K562 (cell line): ENCODE data around the gene CCDC136. TPM values are rescaled to one million over a fixed set of nuclear protein-coding genes. Genes with fewer than 3 reads are reported as not detected.

Experiments
- ATAC-seq: fragments of 200-7000 bp; cut with Tn5 transposase; 3 replicates; pipeline ENCODE4 v1.9.1; 2020; ENCODE audit warnings: moderate library complexity
- BruUV-seq: library from RNA; stranded (reverse); fragments of 400-500 nt; replicated peaks from 2 replicates; lab custom pipeline; 2021; lab: Mats Ljungman, UMichigan
- CTCF ChIA-PET: fragments of 300-600 bp; formaldehyde crosslinking; extraction: SDS; loops from one replicate; lab custom pipeline; 2021; ENCODE audit warnings: low intra/inter-chr PET ratio; lab: Yijun Ruan, JAX
- POLR2A ChIA-PET: fragments of 300-600, 350-650 bp; sonication (Branson Sonifier 250); formaldehyde crosslinking; extraction: SDS; loops from one replicate; lab custom pipeline; 2021; ENCODE audit warnings: antibody characterized with exemption, inconsistent platforms; lab: Yijun Ruan, JAX
- DNase-seq, 4 experiments: peaks; one replicate each; pipeline versions ENCODE4 v3.0.0 to v3.0.0-alpha.2; 2011 to 2018; ENCODE audit warnings: low spot score in 3 of 4, mixed read lengths in 3 of 4; ENCODE audit errors: extremely low read depth in 1 of 4
- FAIRE-seq: peaks from 2 replicates; lab custom pipeline; 2011; peaks lifted over from hg19 to GRCh38; lab: Jason Lieb, UNC
- H2AFZ ChIP-seq: 2 replicates; pipeline ENCODE4 v1.6.0; 2011; ENCODE audit warnings: low read depth, low read length, control low read depth, inconsistent platforms
- H3K27ac ChIP-seq: fragments of 200-600 bp; 3 replicates; pipeline ENCODE4 v1.8.0; 2011; ENCODE audit warnings: low read depth, mild to moderate bottlenecking, control low read depth, inconsistent platforms, low read length, moderate library complexity, mixed read lengths; ENCODE audit errors: extremely low read depth
- H3K27me3 ChIP-seq, 2 experiments: fragments of 300-600 bp in 1 of 2; 2 replicates in 1 of 2; 3 replicates in 1 of 2; pipeline versions ENCODE4 v1.6.0 to v1.8.0; 2011; ENCODE audit warnings: inconsistent platforms in 2 of 2, low read length in 2 of 2, mild to moderate bottlenecking in 1 of 2, mixed read lengths in 1 of 2, moderate library complexity in 1 of 2; ENCODE audit not compliant: control insufficient read depth in 2 of 2, insufficient read depth in 2 of 2
- H3K36me3 ChIP-seq: fragments of 300-600 bp; 3 replicates; pipeline ENCODE4 v1.8.0; 2011; ENCODE audit warnings: mild to moderate bottlenecking, low read length, inconsistent platforms; ENCODE audit not compliant: control insufficient read depth, insufficient read depth
- H3K4me1 ChIP-seq, 2 experiments: fragments of 200-600 bp in 1 of 2; replicated peaks in 1 of 2; 2 replicates in 1 of 2; 3 replicates in 1 of 2; pipeline versions ENCODE4 v1.5.1 to v1.8.0; 2011; ENCODE audit warnings: inconsistent platforms in 2 of 2, low read length in 2 of 2, mild to moderate bottlenecking in 1 of 2, mixed read lengths in 1 of 2, moderate library complexity in 1 of 2; ENCODE audit not compliant: control insufficient read depth in 2 of 2, insufficient read depth in 2 of 2
- H3K4me2 ChIP-seq: 2 replicates; pipeline ENCODE4 v1.6.1; 2011; ENCODE audit warnings: low read length, control low read depth, inconsistent platforms, mixed read lengths; ENCODE audit not compliant: insufficient read depth
- H3K4me3 ChIP-seq: fragments of 200-600 bp; sonication (generic), shearing (Covaris generic); 2 replicates; pipeline ENCODE4 v1.5.1; 2016; ENCODE audit warnings: control low read depth, inconsistent platforms
- H3K79me2 ChIP-seq: fragments of 200-600 bp; 3 replicates; pipeline ENCODE4 v1.8.0; 2011; ENCODE audit warnings: low read length, inconsistent platforms; ENCODE audit not compliant: control insufficient read depth, insufficient read depth
- H3K9ac ChIP-seq, 2 experiments: 2 replicates each; pipeline versions ENCODE4 v1.6.0 to v1.6.1; 2011; ENCODE audit warnings: low read depth in 2 of 2, low read length in 2 of 2, control low read depth in 1 of 2, inconsistent platforms in 1 of 2, mild to moderate bottlenecking in 1 of 2, mixed read lengths in 1 of 2; ENCODE audit not compliant: insufficient read depth in 1 of 2
- H3K9me1 ChIP-seq: one replicate; pipeline ENCODE4 v1.6.0; 2011; ENCODE audit warnings: inconsistent platforms, mild to moderate bottlenecking, low read length, moderate library complexity; ENCODE audit not compliant: control insufficient read depth, insufficient read depth
- H3K9me3 ChIP-seq: replicated peaks from 2 replicates; pipeline ENCODE4 v1.5.1; 2011; ENCODE audit warnings: low read depth, low read length, inconsistent platforms; ENCODE audit not compliant: control insufficient read depth, insufficient read depth
- H4K20me1 ChIP-seq: replicated peaks from 2 replicates; pipeline ENCODE4 v1.6.1; 2011; ENCODE audit warnings: low read length, inconsistent platforms, mixed read lengths; ENCODE audit not compliant: control insufficient read depth, insufficient read depth
- GATAD2B ChIP-seq: fragments of 450-650 bp; IDR thresholded peaks from 2 replicates; pipeline ENCODE4 v1.6.1; 2017; ENCODE audit warnings: mild to moderate bottlenecking, borderline replicate concordance
- MCM3 ChIP-seq: fragments of 450-650 bp; IDR thresholded peaks from 2 replicates; pipeline ENCODE4 v1.6.1; 2016
- WGBS: fragments of 100-300 bp; shearing (Covaris generic); methylation state at CpG from one replicate; pipeline ENCODE4 v1.1.6; 2016; ENCODE audit warnings: low coverage, mixed read lengths; ENCODE audit not compliant: insufficient coverage; ENCODE audit errors: missing lambda C conversion rate; 5-methylcytosine and 5-hydroxymethylcytosine counted together
- in situ Hi-C: fragments of 300-500 bp; cut with MboI; formaldehyde crosslinking; loops from 4 replicates; pipeline ENCODE4 v1.15.0; 2018; ENCODE audit warnings: inconsistent platforms, mixed read lengths
- intact Hi-C: fragments of 100-400 bp; cut with micrococcal nuclease; formaldehyde crosslinking; loops from 2 replicates; pipeline ENCODE4 v1.14.2; 2022
- polyA plus RNA-seq, 8 experiments: library from polyadenylated mRNA; depleted of rRNA in 4 of 8; stranded (reverse) in 5 of 8; unstranded in 3 of 8; fragments of >200 nt; fragmentation: Nextera tagmentation in 2 of 8; fragmentation: Illumina TruSeq in 1 of 8; extraction: Ambion mirVana in 2 of 8; extraction: Trizol in 1 of 8; gene quantifications; 2 replicates each; pipeline versions ENCODE4 v1.2.1 to v1.2.3, GENCODE V29; 2011 to 2014; ENCODE audit warnings: inconsistent platforms in 1 of 8, missing spikeins in 1 of 8
- total RNA-seq, 7 experiments: library from RNA; depleted of rRNA in 6 of 7; stranded (reverse); fragments of >200 nt in 6 of 7; fragmentation: Illumina TruSeq in 2 of 7; extraction: Trizol in 2 of 7; gene quantifications; 2 replicates each; pipeline versions ENCODE4 v1.2.1 to v1.2.3, GENCODE V29; 2011 to 2021; ENCODE audit warnings: low replicate concordance in 1 of 7
- TF ChIP-seq, protein P1 (sequence below): fragments of 450-650 bp; conservative IDR thresholded peaks from 2 replicates; pipeline ENCODE4 v1.6.1; 2016; ENCODE audit warnings: missing genetic modification characterization, low read depth, mild to moderate bottlenecking, missing compliant biosample characterization, moderate library complexity
- TF ChIP-seq, protein P2 (sequence below): fragments of 200-800 bp; sonication (Bioruptor generic); IDR thresholded peaks from 2 replicates; pipeline ENCODE4 v1.6.1; 2017; ENCODE audit warnings: missing genetic modification characterization, missing compliant biosample characterization
- TF ChIP-seq, protein P3 (sequence below): fragments of 250-450 bp; sonication (Bioruptor Pico); IDR thresholded peaks from 2 replicates; pipeline ENCODE4 v1.8.0; 2022; ENCODE audit warnings: moderate library complexity, mild to moderate bottlenecking, inconsistent platforms
- TF ChIP-seq, protein P4 (sequence below), 2 experiments: fragments of 200-800 bp in 1 of 2; sonication (Bioruptor generic) in 1 of 2; sonication (generic) in 1 of 2; formaldehyde crosslinking in 1 of 2; IDR thresholded peaks in 1 of 2; conservative IDR thresholded peaks in 1 of 2; 2 replicates each; pipeline versions ENCODE4 v1.5.0 to v1.6.1; 2016 to 2020; ENCODE audit warnings: missing compliant biosample characterization in 1 of 2, missing genetic modification characterization in 1 of 2, missing genetic modification reagents in 1 of 2
- TF ChIP-seq, protein P5 (sequence below): sonication (generic); formaldehyde crosslinking; IDR thresholded peaks from 2 replicates; pipeline ENCODE4 v1.8.0; 2022; ENCODE audit warnings: missing genetic modification reagents, mild to moderate bottlenecking, borderline replicate concordance
- TF ChIP-seq, protein P6 (sequence below): fragments of 450-650 bp; IDR thresholded peaks from 2 replicates; pipeline ENCODE4 v1.6.1; 2016; ENCODE audit warnings: mild to moderate bottlenecking

Gene CCDC136
- total and polyA plus RNA-seq, 9 of the 15 experiments (the other 6 are each of a cell fraction or from before 2014, with no cell fraction given), result 2.4 to 40.8 (median 26.5) TPM

DNA sequence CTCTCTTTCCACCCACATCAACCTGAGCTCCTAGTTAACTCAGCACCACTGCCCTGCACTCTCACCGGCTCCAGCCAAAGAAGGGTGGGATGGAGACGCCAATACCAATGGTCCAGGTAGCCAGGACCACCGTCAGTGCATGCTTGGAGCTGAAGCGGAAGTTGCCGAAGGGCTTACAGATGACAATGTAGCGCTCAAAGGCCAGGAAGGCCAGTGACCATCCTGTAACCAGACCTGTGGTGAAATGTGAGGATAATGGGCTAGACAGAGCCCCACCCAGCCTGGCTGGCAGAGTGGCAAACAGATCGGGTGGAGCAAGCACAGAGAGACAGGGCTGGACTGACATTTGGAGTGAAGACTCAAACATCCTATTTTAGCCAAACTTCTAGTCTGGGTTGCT is 16.8 kb upstream of the CCDC136 start:
- no peaks in the 10 kb centered on the region for H3K79me2 ChIP-seq
- intact Hi-C loops, result no loop called here
- no peaks in the 10 kb centered on the region for H3K27me3 ChIP-seq
- H3K9me3 ChIP-seq, result no peaks in the 10 kb centered on the region
- ChIA-PET POLR2A (interaction anchor here (0.8 to 3.2 kb wide), 8 partner anchors 9 to 95 kb away, joined by 3 to 29 read pairs (median 5); partner anchors contain the start of gene CALU), CTCF (no interaction called here)
- H4K20me1 ChIP-seq, result no peaks in the 10 kb centered on the region
- no peak overlapping the region for H3K4me2 ChIP-seq
- H3K4me1 ChIP-seq, result peaks cover 0 to 4% of the 10 kb centered on the region in 2 experiments; a peak in 2 of 5 replicates
- H3K4me3 ChIP-seq, result no peak overlapping the region
- H3K9ac ChIP-seq, result no peak overlapping the region
- H3K36me3 ChIP-seq, result peaks cover 39% of the 10 kb centered on the region
- H2AFZ ChIP-seq, result no peak overlapping the region
- BruUV-seq, result no TSS peak
- H3K27ac ChIP-seq, result no peak overlapping the region
- ATAC-seq (peak; percentile 11), FAIRE-seq (no peak), DNase-seq (no peak)
- in situ Hi-C loops, result no loop called here
- WGBS, result 87% methylated on average over 7 of the region's 7 CpGs
- H3K9me1 ChIP-seq, result no peaks in the 10 kb centered on the region
- TF ChIP-seq, protein P1, sequence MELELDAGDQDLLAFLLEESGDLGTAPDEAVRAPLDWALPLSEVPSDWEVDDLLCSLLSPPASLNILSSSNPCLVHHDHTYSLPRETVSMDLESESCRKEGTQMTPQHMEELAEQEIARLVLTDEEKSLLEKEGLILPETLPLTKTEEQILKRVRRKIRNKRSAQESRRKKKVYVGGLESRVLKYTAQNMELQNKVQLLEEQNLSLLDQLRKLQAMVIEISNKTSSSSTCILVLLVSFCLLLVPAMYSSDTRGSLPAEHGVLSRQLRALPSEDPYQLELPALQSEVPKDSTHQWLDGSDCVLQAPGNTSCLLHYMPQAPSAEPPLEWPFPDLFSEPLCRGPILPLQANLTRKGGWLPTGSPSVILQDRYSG, result no peak
- TF ChIP-seq, protein P2, sequence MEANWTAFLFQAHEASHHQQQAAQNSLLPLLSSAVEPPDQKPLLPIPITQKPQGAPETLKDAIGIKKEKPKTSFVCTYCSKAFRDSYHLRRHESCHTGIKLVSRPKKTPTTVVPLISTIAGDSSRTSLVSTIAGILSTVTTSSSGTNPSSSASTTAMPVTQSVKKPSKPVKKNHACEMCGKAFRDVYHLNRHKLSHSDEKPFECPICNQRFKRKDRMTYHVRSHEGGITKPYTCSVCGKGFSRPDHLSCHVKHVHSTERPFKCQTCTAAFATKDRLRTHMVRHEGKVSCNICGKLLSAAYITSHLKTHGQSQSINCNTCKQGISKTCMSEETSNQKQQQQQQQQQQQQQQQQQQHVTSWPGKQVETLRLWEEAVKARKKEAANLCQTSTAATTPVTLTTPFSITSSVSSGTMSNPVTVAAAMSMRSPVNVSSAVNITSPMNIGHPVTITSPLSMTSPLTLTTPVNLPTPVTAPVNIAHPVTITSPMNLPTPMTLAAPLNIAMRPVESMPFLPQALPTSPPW (CRISPR knock-in tag), result no peak
- TF ChIP-seq, protein P3, sequence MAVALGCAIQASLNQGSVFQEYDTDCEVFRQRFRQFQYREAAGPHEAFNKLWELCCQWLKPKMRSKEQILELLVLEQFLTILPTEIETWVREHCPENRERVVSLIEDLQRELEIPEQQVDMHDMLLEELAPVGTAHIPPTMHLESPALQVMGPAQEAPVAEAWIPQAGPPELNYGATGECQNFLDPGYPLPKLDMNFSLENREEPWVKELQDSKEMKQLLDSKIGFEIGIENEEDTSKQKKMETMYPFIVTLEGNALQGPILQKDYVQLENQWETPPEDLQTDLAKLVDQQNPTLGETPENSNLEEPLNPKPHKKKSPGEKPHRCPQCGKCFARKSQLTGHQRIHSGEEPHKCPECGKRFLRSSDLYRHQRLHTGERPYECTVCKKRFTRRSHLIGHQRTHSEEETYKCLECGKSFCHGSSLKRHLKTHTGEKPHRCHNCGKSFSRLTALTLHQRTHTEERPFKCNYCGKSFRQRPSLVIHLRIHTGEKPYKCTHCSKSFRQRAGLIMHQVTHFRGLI (CRISPR knock-in tag), result no peak
- no peak for TF ChIP-seq GATAD2B
- TF ChIP-seq MCM3, result no peak
- TF ChIP-seq, protein P4, sequence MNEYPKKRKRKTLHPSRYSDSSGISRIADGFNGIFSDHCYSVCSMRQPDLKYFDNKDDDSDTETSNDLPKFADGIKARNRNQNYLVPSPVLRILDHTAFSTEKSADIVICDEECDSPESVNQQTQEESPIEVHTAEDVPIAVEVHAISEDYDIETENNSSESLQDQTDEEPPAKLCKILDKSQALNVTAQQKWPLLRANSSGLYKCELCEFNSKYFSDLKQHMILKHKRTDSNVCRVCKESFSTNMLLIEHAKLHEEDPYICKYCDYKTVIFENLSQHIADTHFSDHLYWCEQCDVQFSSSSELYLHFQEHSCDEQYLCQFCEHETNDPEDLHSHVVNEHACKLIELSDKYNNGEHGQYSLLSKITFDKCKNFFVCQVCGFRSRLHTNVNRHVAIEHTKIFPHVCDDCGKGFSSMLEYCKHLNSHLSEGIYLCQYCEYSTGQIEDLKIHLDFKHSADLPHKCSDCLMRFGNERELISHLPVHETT (CRISPR knock-in tag; conservative IDR thresholded peaks at IDR 0.05 in 1 of 2, IDR thresholded peaks at IDR 0.05 in 1 of 2), result no peak
- TF ChIP-seq, protein P5, sequence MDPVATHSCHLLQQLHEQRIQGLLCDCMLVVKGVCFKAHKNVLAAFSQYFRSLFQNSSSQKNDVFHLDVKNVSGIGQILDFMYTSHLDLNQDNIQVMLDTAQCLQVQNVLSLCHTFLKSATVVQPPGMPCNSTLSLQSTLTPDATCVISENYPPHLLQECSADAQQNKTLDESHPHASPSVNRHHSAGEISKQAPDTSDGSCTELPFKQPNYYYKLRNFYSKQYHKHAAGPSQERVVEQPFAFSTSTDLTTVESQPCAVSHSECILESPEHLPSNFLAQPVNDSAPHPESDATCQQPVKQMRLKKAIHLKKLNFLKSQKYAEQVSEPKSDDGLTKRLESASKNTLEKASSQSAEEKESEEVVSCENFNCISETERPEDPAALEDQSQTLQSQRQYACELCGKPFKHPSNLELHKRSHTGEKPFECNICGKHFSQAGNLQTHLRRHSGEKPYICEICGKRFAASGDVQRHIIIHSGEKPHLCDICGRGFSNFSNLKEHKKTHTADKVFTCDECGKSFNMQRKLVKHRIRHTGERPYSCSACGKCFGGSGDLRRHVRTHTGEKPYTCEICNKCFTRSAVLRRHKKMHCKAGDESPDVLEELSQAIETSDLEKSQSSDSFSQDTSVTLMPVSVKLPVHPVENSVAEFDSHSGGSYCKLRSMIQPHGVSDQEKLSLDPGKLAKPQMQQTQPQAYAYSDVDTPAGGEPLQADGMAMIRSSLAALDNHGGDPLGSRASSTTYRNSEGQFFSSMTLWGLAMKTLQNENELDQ (CRISPR knock-in tag), result no peak
- TF ChIP-seq, protein P6, sequence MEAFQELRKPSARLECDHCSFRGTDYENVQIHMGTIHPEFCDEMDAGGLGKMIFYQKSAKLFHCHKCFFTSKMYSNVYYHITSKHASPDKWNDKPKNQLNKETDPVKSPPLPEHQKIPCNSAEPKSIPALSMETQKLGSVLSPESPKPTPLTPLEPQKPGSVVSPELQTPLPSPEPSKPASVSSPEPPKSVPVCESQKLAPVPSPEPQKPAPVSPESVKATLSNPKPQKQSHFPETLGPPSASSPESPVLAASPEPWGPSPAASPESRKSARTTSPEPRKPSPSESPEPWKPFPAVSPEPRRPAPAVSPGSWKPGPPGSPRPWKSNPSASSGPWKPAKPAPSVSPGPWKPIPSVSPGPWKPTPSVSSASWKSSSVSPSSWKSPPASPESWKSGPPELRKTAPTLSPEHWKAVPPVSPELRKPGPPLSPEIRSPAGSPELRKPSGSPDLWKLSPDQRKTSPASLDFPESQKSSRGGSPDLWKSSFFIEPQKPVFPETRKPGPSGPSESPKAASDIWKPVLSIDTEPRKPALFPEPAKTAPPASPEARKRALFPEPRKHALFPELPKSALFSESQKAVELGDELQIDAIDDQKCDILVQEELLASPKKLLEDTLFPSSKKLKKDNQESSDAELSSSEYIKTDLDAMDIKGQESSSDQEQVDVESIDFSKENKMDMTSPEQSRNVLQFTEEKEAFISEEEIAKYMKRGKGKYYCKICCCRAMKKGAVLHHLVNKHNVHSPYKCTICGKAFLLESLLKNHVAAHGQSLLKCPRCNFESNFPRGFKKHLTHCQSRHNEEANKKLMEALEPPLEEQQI, result no peak
